ENCODE data around the gene LCN12. TPM values are rescaled to one million over a fixed set of nuclear protein-coding genes. Genes with fewer than 3 reads are reported as not detected.

Gene LCN12
- total RNA-seq, 1 experiment from 2014 or later, result 2.5 TPM

- peak overlapping the region; percentile 75 for H3K27ac ChIP-seq (ENCODE audit: low read length)
- no peaks in the 10 kb centered on the region for H3K9me3 ChIP-seq (ENCODE audit: control insufficient read depth, insufficient read depth, low read depth, low read length)
- H3K4me3 ChIP-seq (ENCODE audit: low read depth in 2 of 2, low read length in 2 of 2), result peak overlapping the region; percentile 64
- ATAC-seq (peak; percentile 49), DNase-seq (ENCODE audit: low read depth, low spot score) (no peak)
- peaks cover 27% of the 10 kb centered on the region for H3K4me1 ChIP-seq (ENCODE audit: control insufficient read depth, insufficient read depth, low read length)
- H3K27me3 ChIP-seq (ENCODE audit: control insufficient read depth, insufficient read depth, low read length), result no peaks in the 10 kb centered on the region
- intact Hi-C loops (cut with micrococcal nuclease; ENCODE audit: unreplicated experiment), result loop anchor here (10.0 kb wide), 1 partner anchor 91 kb away; the partner anchor contains the start of gene FUT7
- BruUV-seq (replicated peaks), result no TSS peak
- ChIA-PET POLR2A (no interaction called here), CTCF (no interaction called here)
- peaks cover 7% of the 10 kb centered on the region; the same call in 1 of the 2 replicates for H3K36me3 ChIP-seq (ENCODE audit: control insufficient read depth, insufficient read depth, low read length)
- no peak for TF ChIP-seq SIN3A (IDR thresholded peaks at IDR 0.05; ENCODE audit: borderline replicate concordance, insufficient read depth, low read depth, low read length)
- TF ChIP-seq TCF7L2 (IDR thresholded peaks at IDR 0.05; ENCODE audit: low read depth, low read length), result no peak
- TF ChIP-seq REST (IDR thresholded peaks at IDR 0.05; ENCODE audit: insufficient read depth in 1 of 2, low read depth in 2 of 2, low read length in 1 of 2), result no peak
- no peak for TF ChIP-seq POLR2AphosphoS5 (IDR thresholded peaks at IDR 0.05; ENCODE audit: low read depth, low read length)
- no peak for TF ChIP-seq CTCF (IDR thresholded peaks at IDR 0.05)
- in situ Hi-C loops (cut with HindIII; ENCODE audit: low pct_unique_long_range_greater_than_20kb, low sequenced_read_pairs), result no loop called here
Measured at GRCh38 chr9:136944212-136944518, 7.9 kb upstream of the LCN12 start.

GRCh38 chr9:136944519-136945332 is 7.3 kb upstream of the LCN12 start, which contains the start of the genes C8G and FBXW5:
TSS of gene C8G (plus strand) at chr9:136945243. CDS start at chr9:136945321, 78 bp downstream.
TSS of gene FBXW5 (minus strand) at chr9:136944738. CDS start at chr9:136944083, 655 bp downstream.
- Histone ChIP-seq H3K9me3 (ENCODE audit: control insufficient read depth, insufficient read depth, low read depth, low read length) (no peaks in the 10 kb centered on the region), H3K4me1 (ENCODE audit: control insufficient read depth, insufficient read depth, low read length) (peaks cover 27% of the 10 kb centered on the region), H3K27ac (ENCODE audit: low read length) (peak within 1 kb of the TSS; percentile 80), H3K4me3 (ENCODE audit: low read depth in 2 of 2, low read length in 2 of 2) (peak within 1 kb of the TSS; percentile 64), H3K36me3 (ENCODE audit: control insufficient read depth, insufficient read depth, low read length) (peaks cover 7% of the 10 kb centered on the region; the same call in 1 of the 2 replicates), H3K27me3 (ENCODE audit: control insufficient read depth, insufficient read depth, low read length) (no peaks in the 10 kb centered on the region)
- intact Hi-C loops (cut with micrococcal nuclease; ENCODE audit: unreplicated experiment), result loop anchor here (10.0 kb wide), 1 partner anchor 90 kb away; the partner anchor contains the start of gene FUT7
- peak; percentile 62 for DNase-seq (ENCODE audit: low read depth, low spot score)
- TF ChIP-seq REST (IDR thresholded peaks at IDR 0.05; ENCODE audit: insufficient read depth in 1 of 2, low read depth in 2 of 2, low read length in 1 of 2), result no peak
- peak; percentile 97 for TF ChIP-seq CTCF (IDR thresholded peaks at IDR 0.05)
- TF ChIP-seq POLR2AphosphoS5 (IDR thresholded peaks at IDR 0.05; ENCODE audit: low read depth, low read length), result peak; percentile 34; the same call in 1 of the 2 replicates
- TF ChIP-seq SIN3A (IDR thresholded peaks at IDR 0.05; ENCODE audit: borderline replicate concordance, insufficient read depth, low read depth, low read length), result no peak
- no peak for TF ChIP-seq TCF7L2 (IDR thresholded peaks at IDR 0.05; ENCODE audit: low read depth, low read length)
- ChIA-PET CTCF (no interaction called here), POLR2A (no interaction called here)
- ATAC-seq, result peak; percentile 68
- BruUV-seq (replicated peaks), result no TSS peak
- in situ Hi-C loops (cut with HindIII; ENCODE audit: low pct_unique_long_range_greater_than_20kb, low sequenced_read_pairs), result no loop called here

Measured in Panc1 (cell line).